ENCODE results near the gene YPEL4.

- TF ChIP-seq CTCF (IDR thresholded peaks at IDR 0.05), result no peak
- no peak for TF ChIP-seq POLR2A (IDR thresholded peaks at IDR 0.05)
Observed at GRCh38 chr11:57646799-57647303, 2.9 kb downstream of the YPEL4 start.
